Thyroid gland (tissue), 4 donors: Measurements from ENCODE around the gene TMEM255B. TPM values are rescaled to one million over a fixed set of nuclear protein-coding genes. Genes with fewer than 3 reads are reported as not detected.
"Not testable (repeated sequence)": the region's sequence is repeated elsewhere in the genome, so short reads cannot be mapped to it uniquely, and the experiment has no call there.

Source experiments
- DNase-seq, 2 donors: peaks; one replicate each; pipeline ENCODE4 v3.0.0-alpha.2; 2019
- H3K27ac ChIP-seq, 3 donors: fragments of 200-600 bp; sonication (generic); 1 replicate in 2 of 3; 2 replicates in 1 of 3; pipeline ENCODE4 v1.5.1; 2016 to 2019; ENCODE audit warnings: mild to moderate bottlenecking in 1 of 3, moderate library complexity in 1 of 3
- H3K27me3 ChIP-seq: fragments of 200-600 bp; sonication (generic); one replicate; pipeline ENCODE4 v1.5.1; 2019
- H3K36me3 ChIP-seq, 2 donors: fragments of 200-600 bp; sonication (generic); one replicate each; pipeline ENCODE4 v1.5.1; 2016 to 2019
- H3K4me1 ChIP-seq, 2 donors: fragments of 200-600 bp; sonication (generic); one replicate each; pipeline ENCODE4 v1.5.1; 2017 to 2019
- H3K4me3 ChIP-seq, 3 donors: fragments of 200-600 bp; sonication (generic); replicated peaks in 1 of 3; 1 replicate in 2 of 3; 2 replicates in 1 of 3; pipeline ENCODE4 v1.5.1; 2016; ENCODE audit warnings: mild to moderate bottlenecking in 1 of 3
- H3K9me3 ChIP-seq: fragments of 200-600 bp; sonication (generic); one replicate; pipeline ENCODE4 v1.5.1; 2017
- CTCF ChIP-seq, 6 experiments: fragments of 200-600 bp in 3 of 6; fragments of 450-650 bp in 3 of 6; sonication (generic) in 3 of 6; IDR thresholded peaks; one replicate each; pipeline ENCODE4 v1.5.1; 2016 to 2019; ENCODE audit warnings: antibody characterized with exemption in 6 of 6, mild to moderate bottlenecking in 2 of 6, inconsistent platforms in 1 of 6, moderate library complexity in 1 of 6
- POLR2A ChIP-seq, 2 donors: fragments of 450-650 bp; IDR thresholded peaks; one replicate each; pipeline ENCODE4 v1.6.1; 2017; ENCODE audit warnings: antibody characterized with exemption in 2 of 2, mild to moderate bottlenecking in 2 of 2, moderate library complexity in 1 of 2
- WGBS, 2 donors: methylation state at CpG; one replicate each; pipeline ENCODE4 v1.1.5; 2017; 5-methylcytosine and 5-hydroxymethylcytosine counted together
- intact Hi-C: fragments of 100-400 bp; cut with DNase I; formaldehyde crosslinking; loops from one replicate; pipeline ENCODE4 v1.15.1; 2023
- total RNA-seq, 4 donors: library from RNA; depleted of rRNA; stranded (reverse); fragments of >200 nt; gene quantifications; one replicate each; pipeline ENCODE4 v1.2.3, GENCODE V29; 2016

The TMEM255B gene
- total RNA-seq, 4 donors from 2014 or later, result 6.1 to 9.2 (median 8.3) TPM

- no peak for TF ChIP-seq POLR2A (IDR thresholded peaks at IDR 0.05)
- no peak for TF ChIP-seq CTCF (IDR thresholded peaks at IDR 0.05)
These were observed 9.5 kb upstream of the TMEM255B start for GRCh38 chr13:113749507-113749906.

GRCh38 chr13:113749967-113750366 lies 9.1 kb upstream of the TMEM255B start:
- H3K4me3 ChIP-seq, result no peak overlapping the region
- no peak for DNase-seq
- H3K27me3 ChIP-seq, result no peaks in the 10 kb centered on the region
- H3K36me3 ChIP-seq, result no peaks in the 10 kb centered on the region
- no peaks in the 10 kb centered on the region for H3K4me1 ChIP-seq
- 94 to 95% methylated on average over 5 to 10 of the region's 11 CpGs for WGBS, 2 donors
- TF ChIP-seq POLR2A (IDR thresholded peaks at IDR 0.05) (no peak), CTCF (IDR thresholded peaks at IDR 0.05) (no peak)
- no peak overlapping the region for H3K27ac ChIP-seq
- H3K9me3 ChIP-seq, result no peaks in the 10 kb centered on the region
- intact Hi-C loops, result no loop called here

More at GRCh38 chr13:113749507-113749906, 9.5 kb upstream of the TMEM255B start:
- Histone ChIP-seq H3K36me3 (no peaks in the 10 kb centered on the region), H3K27me3 (no peaks in the 10 kb centered on the region), H3K4me1 (no peaks in the 10 kb centered on the region), H3K9me3 (no peaks in the 10 kb centered on the region), H3K27ac (no peak overlapping the region), H3K4me3 (no peak overlapping the region)
- no peak for DNase-seq
- intact Hi-C loops, result no loop called here
- WGBS, 2 donors, result 85 to 91% methylated on average over 5 to 13 of the region's 13 CpGs

GRCh38 chr13:113750554-113751399 lies 8.2 kb upstream of the TMEM255B start:
- intact Hi-C loops, result no loop called here
- Histone ChIP-seq H3K36me3 (no peaks in the 10 kb centered on the region), H3K9me3 (no peaks in the 10 kb centered on the region), H3K4me3 (no peak overlapping the region), H3K27ac (no peak overlapping the region), H3K4me1 (no peaks in the 10 kb centered on the region), H3K27me3 (no peaks in the 10 kb centered on the region)
- TF ChIP-seq POLR2A (IDR thresholded peaks at IDR 0.05) (no peak), CTCF (IDR thresholded peaks at IDR 0.05) (no peak)
- no peak for DNase-seq
- WGBS, 2 donors, result 90 to 92% methylated on average over 20 to 23 of the region's 23 CpGs

GRCh38 chr13:113751491-113751890 lies 7.5 kb upstream of the TMEM255B start:
- H3K9me3 ChIP-seq, result no peaks in the 10 kb centered on the region
- no peaks in the 10 kb centered on the region for H3K27me3 ChIP-seq
- 94 to 100% methylated on average over 6 to 19 of the region's 19 CpGs for whole genome bisulfite sequencing, 2 donors
- H3K4me1 ChIP-seq, result no peaks in the 10 kb centered on the region
- H3K27ac ChIP-seq, result no peak overlapping the region
- no peak overlapping the region for H3K4me3 ChIP-seq
- intact Hi-C loops, result no loop called here
- TF ChIP-seq CTCF (IDR thresholded peaks at IDR 0.05), result no peak
- no peak for TF ChIP-seq POLR2A (IDR thresholded peaks at IDR 0.05)
- H3K36me3 ChIP-seq, result no peaks in the 10 kb centered on the region
- no peak for DNase-seq

GRCh38 chr13:113752211-113752986 lies 6.6 kb upstream of the TMEM255B start:
- H3K27me3 ChIP-seq, DNase-seq, H3K4me3 ChIP-seq, intact Hi-C loops, H3K36me3 ChIP-seq, H3K4me1 ChIP-seq, H3K9me3 ChIP-seq, H3K27ac ChIP-seq: not testable (repeated sequence)
- 90 to 94% methylated on average over 40 to 64 of the region's 78 CpGs for WGBS, 2 donors
